Cortex of kidney (tissue), 1 donor: ENCODE data around the gene CLCN4.

Experiments used
- DNase-seq: peaks from one replicate; lab custom pipeline; 2025; lab: John Stamatoyannopoulos, UW

CLCN4 gene

DNA sequence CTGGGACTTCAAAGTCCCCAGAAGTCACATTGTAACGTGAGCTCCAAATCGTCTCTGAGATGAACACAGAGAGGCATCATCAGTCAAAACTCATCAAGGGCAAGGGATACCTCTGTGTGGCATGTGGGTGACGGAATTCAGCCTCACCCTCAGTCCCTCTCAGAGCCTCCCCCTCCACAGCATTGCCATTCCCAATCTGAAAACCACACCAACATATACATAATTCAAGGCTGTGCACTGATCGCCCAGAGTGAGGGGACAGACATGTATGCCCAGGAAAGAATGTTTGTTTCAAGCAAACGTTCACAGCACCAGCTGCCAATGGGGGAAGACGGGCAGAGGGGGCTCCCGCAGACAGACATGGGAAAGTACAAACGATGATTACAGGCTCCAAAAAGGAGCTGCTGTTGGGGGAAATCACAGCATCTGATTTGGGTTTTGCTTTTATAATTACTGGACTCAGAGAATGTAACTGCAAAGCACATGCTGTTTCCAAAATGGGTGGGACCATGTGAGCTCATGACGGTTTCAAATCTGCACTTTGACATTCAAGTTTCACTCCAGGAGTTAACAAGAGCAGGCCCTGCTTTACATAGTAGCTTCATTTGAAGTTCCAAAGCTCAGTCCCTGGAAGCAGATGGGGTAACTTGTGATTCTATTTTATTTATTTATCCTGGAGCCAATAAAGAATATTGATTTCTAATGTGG is 88.3 kb downstream of the CLCN4 start:
- no peak for DNase-seq

GRCh38 chrX:10245886-10246285 is 89.1 kb downstream of the CLCN4 start:
- no peak for DNase-seq

- DNase-seq, result no peak
These were observed 89.5 kb downstream of the CLCN4 start for GRCh38 chrX:10246297-10246696.

DNA sequence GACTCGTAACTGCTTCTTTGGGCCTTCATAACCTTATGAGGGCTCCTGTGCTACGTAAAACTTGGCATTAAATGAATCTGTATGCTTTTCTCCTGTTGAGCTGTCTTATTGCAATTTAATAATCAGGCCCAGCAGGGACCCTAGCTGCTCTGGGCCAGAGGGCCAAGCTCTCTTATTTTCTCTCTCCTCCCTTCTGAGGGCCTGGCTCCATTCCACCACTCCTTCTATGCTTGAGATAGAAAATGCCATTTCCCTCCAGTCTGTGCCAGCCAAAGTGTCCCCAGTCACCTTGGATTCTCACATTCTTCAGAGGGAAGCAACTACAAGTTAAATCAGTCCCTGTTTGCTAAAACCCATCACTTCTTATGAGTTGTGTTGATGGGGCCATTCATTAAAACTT is 90.1 kb downstream of the CLCN4 start:
- no peak for DNase-seq

GRCh38 chrX:10254739-10255138 is 98.0 kb downstream of the CLCN4 start:
- no peak for DNase-seq

DNA sequence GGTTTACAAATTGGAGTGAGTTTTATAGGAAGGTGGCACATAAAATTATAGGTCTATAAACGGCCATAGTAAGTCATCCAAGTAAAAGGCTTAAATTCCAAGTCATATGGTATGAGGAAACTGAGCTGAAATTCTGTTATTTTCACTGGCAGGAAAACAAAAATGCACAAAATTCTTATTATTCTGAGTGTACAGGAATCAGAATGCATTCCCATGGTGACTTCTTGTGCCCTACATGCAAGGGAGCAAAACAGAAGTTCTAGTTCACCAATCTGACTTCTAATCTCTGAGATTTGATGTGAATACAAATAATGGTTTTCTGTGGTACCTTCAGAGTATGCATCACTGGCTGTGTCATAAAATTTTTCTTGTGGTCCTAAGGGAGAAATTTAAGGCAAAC is 102.9 kb downstream of the CLCN4 start:
- DNase-seq, result no peak

GRCh38 chrX:10265775-10266174 is 109.0 kb downstream of the CLCN4 start:
- DNase-seq, result no peak

DNA sequence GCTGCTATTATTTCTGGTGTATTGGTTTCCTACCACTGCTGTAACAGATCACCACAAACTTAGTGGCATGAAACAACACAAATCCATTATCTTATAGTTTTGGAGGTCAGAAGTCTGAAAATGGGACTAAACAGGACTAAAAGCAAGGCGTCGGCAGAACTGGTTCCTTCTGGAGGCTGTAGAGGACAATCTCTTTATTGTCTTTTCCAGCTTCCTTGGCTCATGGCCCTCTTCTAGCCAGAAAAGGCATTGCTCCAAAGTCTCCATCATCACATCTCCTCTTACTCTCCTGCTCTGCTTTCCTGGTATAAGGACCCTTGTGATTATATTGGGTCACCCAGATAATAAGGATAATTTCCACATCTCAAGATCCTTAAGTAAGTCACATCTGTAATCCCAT is 121.9 kb downstream of the CLCN4 start:
- DNase-seq, result no peak

DNA sequence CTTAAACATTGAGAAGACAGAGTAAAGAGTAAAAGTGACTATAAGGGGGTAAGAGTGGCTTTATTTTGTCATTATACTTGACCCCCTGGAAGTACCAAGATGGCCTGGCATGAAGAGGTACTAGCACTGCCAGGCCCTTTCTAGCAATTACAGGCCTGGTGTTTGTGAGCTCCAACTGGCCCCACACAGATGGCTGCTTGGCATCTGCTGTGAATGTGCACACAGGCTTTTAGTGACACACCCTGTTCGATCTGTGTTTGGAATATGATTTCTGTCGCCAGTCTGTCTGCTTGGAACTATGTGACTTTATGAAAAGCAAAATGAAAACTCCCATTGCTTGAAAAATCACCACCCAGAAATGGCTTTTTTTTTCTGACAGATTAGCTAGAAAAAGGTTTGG is 123.3 kb downstream of the CLCN4 start:
- DNase-seq, result no peak

GRCh38 chrX:10282490-10282889 is 125.7 kb downstream of the CLCN4 start:
- no peak for DNase-seq

DNA sequence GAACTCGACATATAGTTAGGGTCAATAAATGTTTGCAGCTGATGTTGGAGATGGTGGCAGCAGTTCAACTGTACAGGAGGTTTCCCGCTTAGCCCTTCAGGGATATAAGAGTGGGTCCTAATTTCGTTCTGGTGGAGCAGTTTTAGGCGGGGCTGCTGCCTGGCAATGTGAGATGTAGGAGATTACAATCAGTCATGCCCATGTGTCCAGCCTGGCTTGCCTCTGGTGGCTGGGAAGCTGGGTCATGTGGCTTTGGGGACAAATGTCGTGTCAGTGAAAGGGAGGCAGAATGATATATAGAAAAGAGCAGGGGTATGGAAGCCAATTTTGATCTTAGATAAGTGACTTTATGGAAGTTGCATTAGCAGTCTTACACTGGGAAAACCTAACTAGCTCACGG is 129.4 kb downstream of the CLCN4 start:
- no peak for DNase-seq
